ENCODE results near the gene TMF1. TPM values are rescaled to one million over a fixed set of nuclear protein-coding genes. Genes with fewer than 3 reads are reported as not detected.

The TMF1 gene
- total and polyA plus RNA-seq, 12 donors, result 6.9 to 41.9 (median 27.3) TPM

DNA sequence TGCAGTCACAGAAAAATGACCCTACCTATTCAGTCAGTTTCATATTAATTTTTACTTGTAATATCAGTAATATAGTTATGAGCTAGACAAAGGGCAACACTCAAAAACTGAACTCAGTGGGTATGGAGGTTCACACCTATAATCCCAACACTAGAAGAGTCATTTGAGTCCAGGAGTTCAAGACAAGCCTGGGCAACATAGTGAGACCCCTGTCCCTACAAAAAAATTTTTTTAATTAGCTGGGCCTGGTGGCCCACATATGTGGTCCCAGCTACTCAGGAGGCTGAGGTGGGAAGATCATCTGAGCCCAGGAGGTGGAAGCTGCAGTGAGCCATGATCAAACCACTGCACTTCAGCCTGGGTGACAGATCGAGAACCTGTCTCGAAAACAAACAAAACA lies 3.1 kb downstream of the TMF1 start:
- H3K4me1 ChIP-seq (replicated peaks in 1 of 2), result peaks cover 0 to 38% of the 10 kb centered on the region in 2 donors
- no peaks in the 10 kb centered on the region for H3K9me3 ChIP-seq (replicated peaks in 1 of 3)
- intact Hi-C loops (cut with DNase I), result no loop called here

DNA sequence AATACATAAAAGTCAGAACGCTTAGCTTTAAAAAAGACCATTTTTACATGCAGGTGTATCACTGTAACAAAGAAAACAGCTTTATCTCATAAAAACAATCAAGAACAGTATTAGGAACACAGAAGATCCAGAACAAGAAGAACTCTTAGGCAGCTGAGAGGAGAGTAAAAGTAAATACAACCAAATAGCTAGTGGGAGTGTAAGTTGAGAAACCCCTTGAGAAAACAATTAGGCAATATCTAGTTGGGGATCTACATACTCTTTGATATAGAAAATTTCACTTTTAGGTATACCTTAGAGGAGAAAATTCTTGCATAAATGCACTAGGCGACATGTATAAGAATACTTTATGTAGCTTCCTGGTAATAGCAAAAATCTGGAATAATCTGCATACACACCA lies 7.5 kb downstream of the TMF1 start:
- Histone ChIP-seq H3K4me1 (replicated peaks in 1 of 2) (peaks cover 0 to 21% of the 10 kb centered on the region in 2 donors), H3K9me3 (replicated peaks in 1 of 3) (no peaks in the 10 kb centered on the region), H3K27ac (no peak overlapping the region), H3K4me3 (no peak overlapping the region), H3K27me3 (no peaks in the 10 kb centered on the region), H3K36me3 (replicated peaks in 1 of 2) (peaks cover 0 to 75% of the 10 kb centered on the region in 2 donors)
- TF ChIP-seq POLR2A (IDR thresholded peaks at IDR 0.05), result no peak
- TF ChIP-seq, protein P1, sequence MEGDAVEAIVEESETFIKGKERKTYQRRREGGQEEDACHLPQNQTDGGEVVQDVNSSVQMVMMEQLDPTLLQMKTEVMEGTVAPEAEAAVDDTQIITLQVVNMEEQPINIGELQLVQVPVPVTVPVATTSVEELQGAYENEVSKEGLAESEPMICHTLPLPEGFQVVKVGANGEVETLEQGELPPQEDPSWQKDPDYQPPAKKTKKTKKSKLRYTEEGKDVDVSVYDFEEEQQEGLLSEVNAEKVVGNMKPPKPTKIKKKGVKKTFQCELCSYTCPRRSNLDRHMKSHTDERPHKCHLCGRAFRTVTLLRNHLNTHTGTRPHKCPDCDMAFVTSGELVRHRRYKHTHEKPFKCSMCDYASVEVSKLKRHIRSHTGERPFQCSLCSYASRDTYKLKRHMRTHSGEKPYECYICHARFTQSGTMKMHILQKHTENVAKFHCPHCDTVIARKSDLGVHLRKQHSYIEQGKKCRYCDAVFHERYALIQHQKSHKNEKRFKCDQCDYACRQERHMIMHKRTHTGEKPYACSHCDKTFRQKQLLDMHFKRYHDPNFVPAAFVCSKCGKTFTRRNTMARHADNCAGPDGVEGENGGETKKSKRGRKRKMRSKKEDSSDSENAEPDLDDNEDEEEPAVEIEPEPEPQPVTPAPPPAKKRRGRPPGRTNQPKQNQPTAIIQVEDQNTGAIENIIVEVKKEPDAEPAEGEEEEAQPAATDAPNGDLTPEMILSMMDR (IDR thresholded peaks at IDR 0.05), result no peak
- no peak for DNase-seq
- intact Hi-C loops (cut with DNase I), result no loop called here
- 97 to 100% (median 99%) methylated on average over 2 of the region's 2 CpGs for WGBS, 4 donors

More for the DNA sequence above, 3.1 kb downstream of the TMF1 start:
- DNase-seq, result no peak
- WGBS, 4 donors, result 90 to 98% (median 96%) methylated on average over 2 of the region's 2 CpGs
- TF ChIP-seq, protein P1 (IDR thresholded peaks at IDR 0.05), result no peak
- no peak for TF ChIP-seq POLR2A (IDR thresholded peaks at IDR 0.05)
- Histone ChIP-seq H3K4me3 (no peak overlapping the region), H3K27ac (no peak overlapping the region), H3K27me3 (no peaks in the 10 kb centered on the region), H3K36me3 (replicated peaks in 1 of 2) (peaks cover 0 to 35% of the 10 kb centered on the region in 2 donors)

DNA sequence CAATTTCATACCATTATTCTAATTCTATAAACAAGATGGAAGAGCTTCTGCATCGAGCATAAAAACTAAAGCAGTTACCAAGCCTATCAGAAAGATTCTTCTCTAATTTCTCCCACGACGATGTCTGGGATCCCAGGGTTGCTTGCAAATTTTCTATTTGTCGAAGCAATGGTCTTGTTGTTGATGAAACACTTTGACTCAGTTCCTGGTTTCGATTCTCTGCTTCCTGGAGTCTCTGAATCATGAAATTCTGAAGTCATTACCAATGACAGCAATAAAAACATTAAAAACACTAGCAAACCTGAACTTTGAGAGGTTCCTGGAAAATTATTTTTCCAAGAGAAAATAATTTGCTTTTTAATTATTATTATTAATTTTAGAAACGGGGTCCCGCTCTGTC lies 18.7 kb downstream of the TMF1 start:
- H3K27me3 ChIP-seq, result no peaks in the 10 kb centered on the region
- H3K4me3 ChIP-seq, result no peak overlapping the region
- intact Hi-C loops (cut with DNase I), result no loop called here
- DNase-seq, result no peak
- TF ChIP-seq POLR2A (IDR thresholded peaks at IDR 0.05), result no peak
- TF ChIP-seq, protein P1 (IDR thresholded peaks at IDR 0.05), result no peak
- no peaks in the 10 kb centered on the region for H3K4me1 ChIP-seq (replicated peaks in 1 of 2)
- peaks cover 0 to 75% of the 10 kb centered on the region in 2 donors for H3K36me3 ChIP-seq (replicated peaks in 1 of 2)
- 81 to 87% (median 85%) methylated on average over 7 of the region's 7 CpGs for WGBS, 4 donors
- H3K27ac ChIP-seq, result no peak overlapping the region
- H3K9me3 ChIP-seq (replicated peaks in 1 of 3), result no peaks in the 10 kb centered on the region

DNA sequence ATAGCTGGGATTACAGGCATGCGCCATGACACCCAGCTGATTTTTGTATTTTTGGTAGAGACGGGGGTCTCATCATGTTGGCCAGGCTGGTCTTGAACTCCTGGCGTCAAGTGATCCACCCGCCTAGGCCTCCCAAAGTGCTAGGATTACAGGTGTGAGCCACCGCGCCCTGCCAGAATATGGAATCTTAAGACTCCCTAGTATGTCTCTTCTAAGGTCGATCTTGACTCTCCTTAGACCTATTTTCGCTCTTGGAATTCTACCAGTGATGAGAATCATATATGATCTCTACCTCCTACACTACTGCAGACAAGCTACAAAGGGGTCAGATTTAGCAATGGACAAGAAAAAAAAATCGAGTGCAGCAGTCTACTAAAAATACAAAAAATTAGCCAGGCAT lies 19.4 kb downstream of the TMF1 start:
- no peak for DNase-seq
- WGBS, 4 donors, result 92 to 97% (median 94%) methylated on average over 9 of the region's 9 CpGs
- H3K36me3 ChIP-seq (replicated peaks in 1 of 2), result peaks cover 0 to 75% of the 10 kb centered on the region in 2 donors

More for the DNA sequence above, 19.4 kb downstream of the TMF1 start:
- H3K27me3 ChIP-seq, result no peaks in the 10 kb centered on the region
- intact Hi-C loops (cut with DNase I), result no loop called here
- no peak for TF ChIP-seq POLR2A (IDR thresholded peaks at IDR 0.05)
- TF ChIP-seq, protein P1 (IDR thresholded peaks at IDR 0.05), result no peak
- H3K4me1 ChIP-seq (replicated peaks in 1 of 2), result no peaks in the 10 kb centered on the region
- no peaks in the 10 kb centered on the region for H3K9me3 ChIP-seq (replicated peaks in 1 of 3)
- no peak overlapping the region for H3K27ac ChIP-seq
- H3K4me3 ChIP-seq, result no peak overlapping the region

Measured in adrenal gland (tissue), 12 donors.